Mesendoderm (in vitro differentiated cells): ENCODE data around the gene AGPAT1.
A peak's percentile ranks its signal among the peaks of the same experiment; 100 is the strongest.
"Not testable (repeated sequence)": the region's sequence is repeated elsewhere in the genome, so short reads cannot be mapped to it uniquely, and the experiment has no call there.

Source experiments
- DNase-seq: peaks from one replicate; pipeline ENCODE4 v3.0.0; 2013
- H2AK5ac ChIP-seq: 2 replicates; pipeline ENCODE4 v1.6.1; 2013; ENCODE audit warnings: low read length, inconsistent platforms
- H2BK120ac ChIP-seq: 2 replicates; pipeline ENCODE4 v1.6.1; 2013; ENCODE audit warnings: low read depth, mild to moderate bottlenecking, low read length, moderate library complexity, mixed read lengths
- H2BK15ac ChIP-seq: replicated peaks from 2 replicates; pipeline ENCODE4 v1.6.1; 2013; ENCODE audit warnings: low read depth, mild to moderate bottlenecking, moderate library complexity
- H2BK5ac ChIP-seq: 2 replicates; pipeline ENCODE4 v1.6.1; 2013; ENCODE audit warnings: low read length, inconsistent platforms
- H3K18ac ChIP-seq: 2 replicates; pipeline ENCODE4 v1.6.1; 2013; ENCODE audit warnings: mild to moderate bottlenecking, low read length, mixed read lengths
- H3K23ac ChIP-seq: one replicate; pipeline ENCODE4 v1.6.1; 2013; ENCODE audit warnings: low read length
- H3K27ac ChIP-seq: 2 replicates; pipeline ENCODE4 v1.5.1; 2013; ENCODE audit warnings: low read depth, mild to moderate bottlenecking, inconsistent platforms, low read length, moderate library complexity
- H3K27me3 ChIP-seq: 2 replicates; pipeline ENCODE4 v1.6.1; 2013; ENCODE audit warnings: low read length, control low read depth, mild to moderate bottlenecking, inconsistent platforms; ENCODE audit not compliant: insufficient read depth, poor library complexity
- H3K36me3 ChIP-seq: 2 replicates; pipeline ENCODE4 v1.6.1; 2013; ENCODE audit warnings: low read length, inconsistent platforms; ENCODE audit not compliant: control insufficient read depth, insufficient read depth
- H3K4ac ChIP-seq: one replicate; pipeline ENCODE4 v1.6.1; 2013; ENCODE audit warnings: low read depth, mild to moderate bottlenecking, low read length, moderate library complexity
- H3K4me1 ChIP-seq: 2 replicates; pipeline ENCODE4 v1.6.1; 2013; ENCODE audit warnings: low read depth, low read length, inconsistent platforms; ENCODE audit not compliant: control insufficient read depth
- H3K4me2 ChIP-seq: 2 replicates; pipeline ENCODE4 v1.6.1; 2013; ENCODE audit warnings: low read length
- H3K4me3 ChIP-seq: 2 replicates; pipeline ENCODE4 v1.5.1; 2013; ENCODE audit warnings: mild to moderate bottlenecking, low read length
- H3K56ac ChIP-seq: one replicate; pipeline ENCODE4 v1.6.1; 2013; ENCODE audit warnings: low read length
- H3K79me1 ChIP-seq: 2 replicates; pipeline ENCODE4 v1.6.1; 2013; ENCODE audit warnings: low read length, inconsistent platforms
- H3K79me2 ChIP-seq: 2 replicates; pipeline ENCODE4 v1.6.1; 2013; ENCODE audit warnings: mild to moderate bottlenecking, low read length; ENCODE audit not compliant: control insufficient read depth, insufficient read depth
- H3K9ac ChIP-seq: 2 replicates; pipeline ENCODE4 v1.6.1; 2013; ENCODE audit warnings: low read length, inconsistent platforms
- H4K5ac ChIP-seq: one replicate; pipeline ENCODE4 v1.6.1; 2013; ENCODE audit warnings: low read length
- H4K8ac ChIP-seq: one replicate; pipeline ENCODE4 v1.6.1; 2013; ENCODE audit warnings: low read depth, mild to moderate bottlenecking, control low read depth, low read length, moderate library complexity
- WGBS: extraction: QIAGEN DNeasy Blood & Tissue Kit; methylation state at CpG from one replicate; pipeline ENCODE4 v1.1.7; 2013; ENCODE audit warnings: low lambda C conversion rate, missing lambda C conversion rate; ENCODE audit not compliant: insufficient coverage; ENCODE audit errors: extremely low coverage; 5-methylcytosine and 5-hydroxymethylcytosine counted together

AGPAT1 gene

GRCh38 chr6:32193096-32193495 lies 17.2 kb upstream of the AGPAT1 start:
- H3K23ac ChIP-seq, H2AK5ac ChIP-seq, H4K5ac ChIP-seq, H3K36me3 ChIP-seq, H3K4me3 ChIP-seq, H2BK15ac ChIP-seq, H3K4me2 ChIP-seq, H3K9ac ChIP-seq, H3K27ac ChIP-seq, H3K79me1 ChIP-seq, H2BK120ac ChIP-seq, H2BK5ac ChIP-seq, DNase-seq, H4K8ac ChIP-seq, H3K27me3 ChIP-seq: not testable (repeated sequence)
- Histone ChIP-seq H3K79me2 (peaks cover 12% of the 10 kb centered on the region), H3K4me1 (peaks cover 22% of the 10 kb centered on the region), H3K4ac (peak overlapping the region; percentile 23), H3K56ac (peak overlapping the region; percentile 84), H3K18ac (peak overlapping the region; percentile 72)
- WGBS = no CpG with 5 or more reads among the region's 13 CpGs

- no peak within 1 kb of the TSS for H4K5ac ChIP-seq
- peak within 1 kb of the TSS; percentile 72 for H3K18ac ChIP-seq
- H2BK5ac ChIP-seq = peak within 1 kb of the TSS; percentile 66
- peak; percentile 89 for DNase-seq
- no peak within 1 kb of the TSS for H2BK15ac ChIP-seq
- H3K79me1 ChIP-seq = peaks cover 9% of the 10 kb centered on the region
- peak within 1 kb of the TSS; percentile 31 for H2BK120ac ChIP-seq
- WGBS = no CpG with 5 or more reads among the region's 5 CpGs
- H3K9ac ChIP-seq = peak within 1 kb of the TSS; percentile 60
- peak within 1 kb of the TSS; percentile 98 for H4K8ac ChIP-seq
- peak within 1 kb of the TSS; percentile 49 for H3K4me2 ChIP-seq
- H3K4me1 ChIP-seq = peaks cover 22% of the 10 kb centered on the region
- H3K4me3 ChIP-seq = no peak within 1 kb of the TSS
- H3K27ac ChIP-seq = peak within 1 kb of the TSS; percentile 63
- H3K23ac ChIP-seq = peak within 1 kb of the TSS; percentile 59
- peak within 1 kb of the TSS; percentile 95 for H2AK5ac ChIP-seq
- peaks cover 13% of the 10 kb centered on the region for H3K79me2 ChIP-seq
- peak within 1 kb of the TSS; percentile 23 for H3K4ac ChIP-seq
- H3K27me3 ChIP-seq = no peaks in the 10 kb centered on the region
- H3K36me3 ChIP-seq = peaks cover under 1% of the 10 kb centered on the region
- H3K56ac ChIP-seq = peak within 1 kb of the TSS; percentile 84
These were observed 16.7 kb upstream of the AGPAT1 start, which contains the start of gene GPSM3 for GRCh38 chr6:32192608-32193039. TSS of gene GPSM3 (minus strand) at chr6:32192643. CDS start at chr6:32192513, 130 bp downstream.

DNA sequence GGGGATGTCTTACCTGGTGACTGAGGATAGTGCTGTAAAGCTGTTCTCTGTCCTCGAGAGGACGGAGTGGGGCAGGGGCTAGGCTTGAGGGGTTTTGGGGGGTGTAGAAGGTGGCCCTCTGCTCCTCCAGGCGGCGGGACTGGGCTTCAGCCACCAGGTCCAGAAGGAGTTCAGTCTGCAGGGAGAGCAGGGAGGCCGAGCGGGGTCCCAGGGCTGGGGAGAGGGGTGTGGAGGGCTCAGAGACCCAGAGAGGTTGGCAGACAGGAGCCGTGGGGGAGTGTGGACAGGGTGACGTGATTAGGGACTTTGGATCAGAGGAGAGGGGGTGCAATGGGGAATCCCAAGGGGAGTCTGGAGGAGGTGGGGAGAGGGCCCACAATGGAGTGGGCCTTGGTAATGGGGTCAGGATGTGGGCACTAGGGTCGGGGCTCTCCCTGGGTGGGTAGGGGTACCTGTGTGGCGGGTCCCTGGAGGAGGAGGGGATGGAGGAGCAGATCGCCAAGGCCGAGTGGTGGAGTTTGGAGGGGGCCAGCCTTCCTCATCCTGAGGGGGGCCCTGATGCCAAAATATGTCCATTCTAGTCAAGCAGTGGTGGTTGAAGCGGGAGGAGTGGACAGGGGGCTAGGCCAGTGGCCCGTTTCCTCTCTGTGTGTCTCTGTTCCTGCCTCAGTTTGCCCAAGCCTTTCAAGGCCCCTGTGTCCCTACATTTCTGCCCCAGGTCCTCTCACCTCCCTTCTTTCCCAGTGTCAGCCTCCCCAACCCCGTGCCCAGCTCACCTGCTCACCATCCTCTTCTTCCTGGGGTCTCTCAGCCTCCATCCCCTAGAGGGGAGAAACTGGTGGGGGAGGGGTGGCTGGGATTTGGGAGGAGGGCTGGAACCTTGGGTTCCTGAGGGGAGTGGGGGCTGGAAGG lies 16.1 kb upstream of the AGPAT1 start:
- Histone ChIP-seq H4K5ac (no peak overlapping the region), H3K4me1 (peaks cover 20% of the 10 kb centered on the region), H3K56ac (peak overlapping the region; percentile 84), H3K18ac (peak overlapping the region; percentile 72), H3K9ac (peak overlapping the region; percentile 32), H3K79me1 (peaks cover 12% of the 10 kb centered on the region), H3K4ac (peak overlapping the region; percentile 23), H3K79me2 (peaks cover 13% of the 10 kb centered on the region), H4K8ac (peak overlapping the region; percentile 98), H2BK15ac (no peak overlapping the region), H2AK5ac (peak overlapping the region; percentile 95), H2BK120ac (peak overlapping the region; percentile 31), H3K36me3 (peaks cover 4% of the 10 kb centered on the region), H3K4me2 (no peak overlapping the region), H2BK5ac (peak overlapping the region; percentile 47), H3K4me3 (no peak overlapping the region), H3K23ac (no peak overlapping the region), H3K27ac (no peak overlapping the region), H3K27me3 (no peaks in the 10 kb centered on the region)
- WGBS = no CpG with 5 or more reads among the region's 15 CpGs
- no peak for DNase-seq

DNA sequence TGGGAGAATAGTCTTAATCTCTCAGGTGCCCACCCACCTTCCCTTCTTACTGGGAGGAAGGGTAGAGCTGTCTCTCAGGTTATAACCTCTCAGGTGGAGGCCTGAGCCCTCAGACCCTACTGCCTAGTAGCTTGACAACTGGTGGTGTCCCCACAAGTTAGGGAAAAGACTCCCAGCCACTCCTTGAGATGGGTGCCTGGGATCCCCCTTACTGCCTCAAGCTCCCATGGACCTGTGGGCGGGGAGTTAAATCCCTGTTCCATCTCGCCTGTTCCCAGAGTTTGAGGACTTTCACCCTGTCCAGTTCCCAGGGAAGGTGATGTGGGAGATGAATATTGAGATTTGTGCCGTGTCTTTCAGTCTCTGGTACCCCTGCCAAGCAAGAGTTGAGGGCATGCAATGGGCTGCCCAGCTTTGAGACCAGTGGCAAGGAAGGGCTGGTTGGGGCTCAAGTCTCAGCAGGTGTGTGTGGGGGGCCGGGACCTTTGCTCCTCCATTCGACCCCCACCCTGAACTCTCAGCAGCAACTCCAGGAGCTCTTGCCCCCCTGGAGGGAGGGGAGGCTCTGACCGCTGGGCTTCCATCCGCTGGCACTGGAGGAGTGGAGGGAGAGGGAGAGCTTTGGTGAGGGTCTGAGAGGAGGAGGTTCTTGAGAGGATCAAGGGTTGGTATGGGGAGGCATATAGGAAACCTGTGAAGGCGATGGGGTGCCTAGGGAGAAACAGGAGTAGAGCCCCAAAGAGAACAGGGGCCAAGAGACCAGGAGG lies 15.2 kb upstream of the AGPAT1 start:
- no peak overlapping the region for H3K4me2 ChIP-seq
- peaks cover 17% of the 10 kb centered on the region for H3K4me1 ChIP-seq
- H3K27ac ChIP-seq = peak overlapping the region; percentile 92
- H2AK5ac ChIP-seq = peak overlapping the region; percentile 30
- no CpG with 5 or more reads among the region's 8 CpGs for WGBS
- H2BK5ac ChIP-seq = peak overlapping the region; percentile 49
- H3K27me3 ChIP-seq = no peaks in the 10 kb centered on the region
- H4K5ac ChIP-seq = no peak overlapping the region
- H3K36me3 ChIP-seq = peaks cover 7% of the 10 kb centered on the region
- H3K79me1 ChIP-seq = peaks cover 12% of the 10 kb centered on the region
- H4K8ac ChIP-seq = no peak overlapping the region
- H3K23ac ChIP-seq = no peak overlapping the region
- no peak overlapping the region for H2BK15ac ChIP-seq
- peak overlapping the region; percentile 97 for H3K18ac ChIP-seq
- H3K9ac ChIP-seq = peak overlapping the region; percentile 80
- H3K4me3 ChIP-seq = no peak overlapping the region
- H3K79me2 ChIP-seq = peaks cover 13% of the 10 kb centered on the region
- H3K56ac ChIP-seq = peak overlapping the region; percentile 71
- DNase-seq = no peak
- H2BK120ac ChIP-seq = peak overlapping the region; percentile 46
- peak overlapping the region; percentile 95 for H3K4ac ChIP-seq

DNA sequence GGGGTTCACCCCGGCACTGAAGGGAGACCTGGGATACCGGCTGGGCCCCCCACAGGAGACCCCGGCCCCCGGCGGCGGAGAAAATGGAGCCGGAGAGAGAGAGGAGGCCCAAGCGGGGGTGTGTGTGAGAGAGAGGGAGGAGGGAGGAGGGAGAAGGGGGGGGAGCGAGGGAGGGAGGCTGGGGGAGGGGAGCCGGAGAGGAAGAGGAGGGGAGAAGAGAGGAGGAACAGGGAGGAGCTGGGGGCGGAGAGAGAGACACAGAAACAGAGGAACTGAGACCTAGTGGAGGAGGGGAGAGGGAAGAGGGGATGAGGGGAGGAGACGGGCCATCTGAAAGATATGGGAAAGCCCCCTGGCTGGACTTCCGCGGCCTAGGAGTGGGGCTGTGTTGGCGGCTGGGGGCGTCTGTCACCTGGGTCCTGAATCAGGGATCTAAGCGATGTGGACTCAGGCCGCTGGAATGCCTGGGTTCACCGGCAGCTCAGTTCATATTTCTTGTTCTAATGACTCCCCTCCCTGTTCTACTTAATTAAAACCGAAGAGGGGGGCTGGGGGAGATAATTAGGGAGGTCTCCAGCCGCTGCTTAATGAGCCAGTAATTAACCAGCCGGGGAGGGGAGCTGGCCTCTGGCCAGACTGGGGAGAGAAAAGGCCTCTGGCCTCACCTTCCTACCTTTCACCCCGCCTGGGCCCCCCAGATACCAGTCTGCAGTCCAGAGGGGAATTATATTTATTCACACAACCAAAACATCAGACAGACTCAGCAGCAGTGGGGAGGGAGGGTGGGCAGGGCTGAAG lies 14.4 kb upstream of the AGPAT1 start, which contains the start of gene PBX2:
TSS of gene PBX2 (minus strand) at position 149 of the 798 bp plus-strand sequence. CDS start 287 bp downstream, outside the sequence.
- Histone ChIP-seq H3K79me2 (peaks cover 13% of the 10 kb centered on the region), H3K4me2 (peak within 1 kb of the TSS; percentile 67), H3K27me3 (no peaks in the 10 kb centered on the region), H3K9ac (peak within 1 kb of the TSS; percentile 94), H3K18ac (peak within 1 kb of the TSS; percentile 99), H2BK15ac (peak within 1 kb of the TSS; percentile 61), H3K79me1 (peaks cover 12% of the 10 kb centered on the region), H4K5ac (peak within 1 kb of the TSS; percentile 56), H3K4ac (peak within 1 kb of the TSS; percentile 99), H2BK5ac (peak within 1 kb of the TSS; percentile 59), H3K4me1 (peaks cover 17% of the 10 kb centered on the region), H3K23ac (peak within 1 kb of the TSS; percentile 24), H2BK120ac (peak within 1 kb of the TSS; percentile 69), H3K4me3 (peak within 1 kb of the TSS; percentile 69), H3K36me3 (peaks cover 7% of the 10 kb centered on the region), H2AK5ac (peak within 1 kb of the TSS; percentile 37), H4K8ac (peak within 1 kb of the TSS; percentile 90), H3K56ac (peak within 1 kb of the TSS; percentile 93), H3K27ac (peak within 1 kb of the TSS; percentile 92)
- no CpG with 5 or more reads among the region's 23 CpGs for WGBS
- DNase-seq = peak; percentile 96
